ENCODE results near the gene LGALS4.
"Not testable (repeated sequence)": the region's sequence is repeated elsewhere in the genome, so short reads cannot be mapped to it uniquely, and the experiment has no call there.

Gene LGALS4

GRCh38 chr19:38799104-38799503 lies 13.6 kb downstream of the LGALS4 start:
- H3K9me3 ChIP-seq (ENCODE audit: control insufficient read depth in 5 of 5, low read length in 5 of 5): no peaks in the 10 kb centered on the region
- H3K27me3 ChIP-seq (ENCODE audit: control insufficient read depth in 5 of 5, insufficient read depth in 4 of 5, low read length in 5 of 5): no peaks in the 10 kb centered on the region
- no peak overlapping the region for H3K9ac ChIP-seq (ENCODE audit: low read length in 5 of 5)
- H3K36me3 ChIP-seq (ENCODE audit: control insufficient read depth in 5 of 5, insufficient read depth in 5 of 5, low read length in 5 of 5): peaks cover 6 to 22% (median 9%) of the 10 kb centered on the region in 5 donors
- no peaks in the 10 kb centered on the region for H3K4me1 ChIP-seq (ENCODE audit: control insufficient read depth in 5 of 5, insufficient read depth in 5 of 5, low read length in 5 of 5)
- H3K27ac ChIP-seq (ENCODE audit: low read depth, low read length): no peak overlapping the region
- H3K4me3 ChIP-seq (ENCODE audit: low read depth in 1 of 5, low read length in 5 of 5): no peak overlapping the region

GRCh38 chr19:38797781-38798180 lies 15.0 kb downstream of the LGALS4 start:
- H3K27ac ChIP-seq (ENCODE audit: low read depth, low read length); H3K4me3 ChIP-seq (ENCODE audit: low read depth in 1 of 5, low read length in 5 of 5); H3K4me1 ChIP-seq (ENCODE audit: control insufficient read depth in 5 of 5, insufficient read depth in 5 of 5, low read length in 5 of 5); H3K9me3 ChIP-seq (ENCODE audit: control insufficient read depth in 5 of 5, low read length in 5 of 5); H3K27me3 ChIP-seq (ENCODE audit: control insufficient read depth in 5 of 5, insufficient read depth in 4 of 5, low read length in 5 of 5); H3K9ac ChIP-seq (ENCODE audit: low read length in 5 of 5): not testable (repeated sequence)
- peaks cover 6 to 14% (median 9%) of the 10 kb centered on the region in 5 donors for H3K36me3 ChIP-seq (ENCODE audit: control insufficient read depth in 5 of 5, insufficient read depth in 5 of 5, low read length in 5 of 5)

- Histone ChIP-seq H3K27me3 (ENCODE audit: control insufficient read depth in 5 of 5, insufficient read depth in 4 of 5, low read length in 5 of 5) (no peaks in the 10 kb centered on the region), H3K4me3 (ENCODE audit: low read depth in 1 of 5, low read length in 5 of 5) (no peak overlapping the region), H3K9me3 (ENCODE audit: control insufficient read depth in 5 of 5, low read length in 5 of 5) (no peaks in the 10 kb centered on the region), H3K36me3 (ENCODE audit: control insufficient read depth in 5 of 5, insufficient read depth in 5 of 5, low read length in 5 of 5) (peaks cover 0 to 7% (median 3%) of the 10 kb centered on the region in 5 donors), H3K27ac (ENCODE audit: low read depth, low read length) (no peak overlapping the region), H3K9ac (ENCODE audit: low read length in 5 of 5) (no peak overlapping the region), H3K4me1 (ENCODE audit: control insufficient read depth in 5 of 5, insufficient read depth in 5 of 5, low read length in 5 of 5) (peaks cover 0 to 8% (median 6%) of the 10 kb centered on the region in 5 donors)
These were observed 16.6 kb downstream of the LGALS4 start for GRCh38 chr19:38796154-38796553.

GRCh38 chr19:38795549-38795948 lies 17.2 kb downstream of the LGALS4 start:
- Histone ChIP-seq H3K36me3 (ENCODE audit: control insufficient read depth in 5 of 5, insufficient read depth in 5 of 5, low read length in 5 of 5) (peaks cover 0 to under 1% (median 0%) of the 10 kb centered on the region in 5 donors), H3K4me3 (ENCODE audit: low read depth in 1 of 5, low read length in 5 of 5) (no peak overlapping the region), H3K27me3 (ENCODE audit: control insufficient read depth in 5 of 5, insufficient read depth in 4 of 5, low read length in 5 of 5) (no peaks in the 10 kb centered on the region), H3K9me3 (ENCODE audit: control insufficient read depth in 5 of 5, low read length in 5 of 5) (no peaks in the 10 kb centered on the region), H3K27ac (ENCODE audit: low read depth, low read length) (no peak overlapping the region), H3K4me1 (ENCODE audit: control insufficient read depth in 5 of 5, insufficient read depth in 5 of 5, low read length in 5 of 5) (peaks cover 0 to 8% (median 6%) of the 10 kb centered on the region in 5 donors), H3K9ac (ENCODE audit: low read length in 5 of 5) (no peak overlapping the region)

GRCh38 chr19:38793671-38794070 lies 19.1 kb downstream of the LGALS4 start:
- H3K9me3 ChIP-seq (ENCODE audit: control insufficient read depth in 5 of 5, low read length in 5 of 5): no peaks in the 10 kb centered on the region
- H3K4me3 ChIP-seq (ENCODE audit: low read depth in 1 of 5, low read length in 5 of 5): no peak overlapping the region
- H3K27me3 ChIP-seq (ENCODE audit: control insufficient read depth in 5 of 5, insufficient read depth in 4 of 5, low read length in 5 of 5): no peaks in the 10 kb centered on the region
- peaks cover 0 to 8% (median 6%) of the 10 kb centered on the region in 5 donors for H3K4me1 ChIP-seq (ENCODE audit: control insufficient read depth in 5 of 5, insufficient read depth in 5 of 5, low read length in 5 of 5)
- H3K27ac ChIP-seq (ENCODE audit: low read depth, low read length): no peak overlapping the region
- no peak overlapping the region for H3K9ac ChIP-seq (ENCODE audit: low read length in 5 of 5)
- H3K36me3 ChIP-seq (ENCODE audit: control insufficient read depth in 5 of 5, insufficient read depth in 5 of 5, low read length in 5 of 5): no peaks in the 10 kb centered on the region

- Histone ChIP-seq H3K4me1 (ENCODE audit: control insufficient read depth in 5 of 5, insufficient read depth in 5 of 5, low read length in 5 of 5) (peaks cover 0 to 8% (median 6%) of the 10 kb centered on the region in 5 donors), H3K9me3 (ENCODE audit: control insufficient read depth in 5 of 5, low read length in 5 of 5) (no peaks in the 10 kb centered on the region), H3K27me3 (ENCODE audit: control insufficient read depth in 5 of 5, insufficient read depth in 4 of 5, low read length in 5 of 5) (no peaks in the 10 kb centered on the region), H3K27ac (ENCODE audit: low read depth, low read length) (no peak overlapping the region), H3K4me3 (ENCODE audit: low read depth in 1 of 5, low read length in 5 of 5) (no peak overlapping the region), H3K9ac (ENCODE audit: low read length in 5 of 5) (no peak overlapping the region), H3K36me3 (ENCODE audit: control insufficient read depth in 5 of 5, insufficient read depth in 5 of 5, low read length in 5 of 5) (no peaks in the 10 kb centered on the region)
These were observed 19.6 kb downstream of the LGALS4 start for GRCh38 chr19:38793177-38793576.

GRCh38 chr19:38792250-38793111 lies 20.3 kb downstream of the LGALS4 start:
- peak overlapping the region in 1 of 5 donors; percentile 45 for H3K9ac ChIP-seq (ENCODE audit: low read length in 5 of 5)
- no peaks in the 10 kb centered on the region for H3K36me3 ChIP-seq (ENCODE audit: control insufficient read depth in 5 of 5, insufficient read depth in 5 of 5, low read length in 5 of 5)

GRCh38 chr19:38791451-38792064 lies 21.2 kb downstream of the LGALS4 start:
- H3K9ac ChIP-seq (ENCODE audit: low read length in 5 of 5); H3K27ac ChIP-seq (ENCODE audit: low read depth, low read length); H3K36me3 ChIP-seq (ENCODE audit: control insufficient read depth in 5 of 5, insufficient read depth in 5 of 5, low read length in 5 of 5); H3K9me3 ChIP-seq (ENCODE audit: control insufficient read depth in 5 of 5, low read length in 5 of 5); H3K27me3 ChIP-seq (ENCODE audit: control insufficient read depth in 5 of 5, insufficient read depth in 4 of 5, low read length in 5 of 5); H3K4me1 ChIP-seq (ENCODE audit: control insufficient read depth in 5 of 5, insufficient read depth in 5 of 5, low read length in 5 of 5): not testable (repeated sequence)
- H3K4me3 ChIP-seq (ENCODE audit: low read depth in 1 of 5, low read length in 5 of 5): peak overlapping the region in 3 of 5 donors; percentile 42 to 47 (median 44)

More at GRCh38 chr19:38792250-38793111, 20.3 kb downstream of the LGALS4 start:
- Histone ChIP-seq H3K27me3 (ENCODE audit: control insufficient read depth in 5 of 5, insufficient read depth in 4 of 5, low read length in 5 of 5) (no peaks in the 10 kb centered on the region), H3K4me3 (ENCODE audit: low read depth in 1 of 5, low read length in 5 of 5) (peak overlapping the region in 4 of 5 donors; percentile 17 to 59 (median 43)), H3K9me3 (ENCODE audit: control insufficient read depth in 5 of 5, low read length in 5 of 5) (no peaks in the 10 kb centered on the region), H3K4me1 (ENCODE audit: control insufficient read depth in 5 of 5, insufficient read depth in 5 of 5, low read length in 5 of 5) (peaks cover 0 to 8% (median 6%) of the 10 kb centered on the region in 5 donors), H3K27ac (ENCODE audit: low read depth, low read length) (no peak overlapping the region)

GRCh38 chr19:38790507-38791403 lies 22.0 kb downstream of the LGALS4 start:
- not testable (repeated sequence) for H3K9me3 ChIP-seq (ENCODE audit: control insufficient read depth in 5 of 5, low read length in 5 of 5); H3K4me1 ChIP-seq (ENCODE audit: control insufficient read depth in 5 of 5, insufficient read depth in 5 of 5, low read length in 5 of 5); H3K27me3 ChIP-seq (ENCODE audit: control insufficient read depth in 5 of 5, insufficient read depth in 4 of 5, low read length in 5 of 5); H3K9ac ChIP-seq (ENCODE audit: low read length in 5 of 5); H3K36me3 ChIP-seq (ENCODE audit: control insufficient read depth in 5 of 5, insufficient read depth in 5 of 5, low read length in 5 of 5); H3K27ac ChIP-seq (ENCODE audit: low read depth, low read length)
- peak overlapping the region in 3 of 5 donors; percentile 42 to 47 (median 44) for H3K4me3 ChIP-seq (ENCODE audit: low read depth in 1 of 5, low read length in 5 of 5)
